Endothelial cell (in vitro differentiated cells): ENCODE results near the gene FAM20C. TPM values are rescaled to one million over a fixed set of nuclear protein-coding genes. Genes with fewer than 3 reads are reported as not detected.

Experiments
- DNase-seq: peaks from one replicate; pipeline ENCODE4 v3.0.0; 2021; ENCODE audit warnings: low spot score
- H3K27ac Mint-ChIP-seq: one replicate; pipeline ENCODE4 v1.8.0; 2021; ENCODE audit warnings: mixed read lengths, inconsistent platforms; ENCODE audit not compliant: unreplicated experiment
- H3K27me3 Mint-ChIP-seq: one replicate; pipeline ENCODE4 v1.8.0; 2021; ENCODE audit warnings: mild to moderate bottlenecking, moderate library complexity, mixed read lengths, inconsistent platforms; ENCODE audit not compliant: unreplicated experiment
- H3K36me3 Mint-ChIP-seq: one replicate; pipeline ENCODE4 v1.8.0; 2021; ENCODE audit warnings: mild to moderate bottlenecking, low read depth, mixed read lengths, inconsistent platforms; ENCODE audit not compliant: unreplicated experiment
- H3K4me1 Mint-ChIP-seq: one replicate; pipeline ENCODE4 v1.8.0; 2021; ENCODE audit warnings: mild to moderate bottlenecking, mixed read lengths, inconsistent platforms; ENCODE audit not compliant: unreplicated experiment
- H3K4me3 Mint-ChIP-seq: one replicate; pipeline ENCODE4 v1.8.0; 2021; ENCODE audit warnings: mild to moderate bottlenecking, mixed read lengths, inconsistent platforms; ENCODE audit not compliant: unreplicated experiment
- H3K9me3 Mint-ChIP-seq: one replicate; pipeline ENCODE4 v1.8.0; 2021; ENCODE audit warnings: mixed read lengths, inconsistent platforms; ENCODE audit not compliant: unreplicated experiment
- CTCF ChIP-seq: fragments of 200-600 bp; sonication (generic); IDR thresholded peaks from one replicate; pipeline ENCODE4 v1.5.0; 2021; ENCODE audit warnings: antibody characterized with exemption; ENCODE audit not compliant: unreplicated experiment
- total RNA-seq: library from RNA; stranded (reverse); fragmentation: NEBNext Ultra II Directional; extraction: Animal tissue kit (Norgen Biotek cat#: 25700); gene quantifications from one replicate; pipeline ENCODE4 v1.2.1, GENCODE V29; 2021; ENCODE audit not compliant: unreplicated experiment

The FAM20C gene
- total RNA-seq, 1 donor from 2014 or later: 3.1 TPM

GRCh38 chr7:228610-229009 is 36.2 kb downstream of the FAM20C start:
- H3K4me1 Mint-ChIP-seq: no peaks in the 10 kb centered on the region
- H3K27me3 Mint-ChIP-seq: peaks cover 3% of the 10 kb centered on the region
- DNase-seq: no peak
- no peak overlapping the region for H3K27ac Mint-ChIP-seq
- no peak overlapping the region for H3K4me3 Mint-ChIP-seq
- no peak for TF ChIP-seq CTCF
- H3K9me3 Mint-ChIP-seq: no peaks in the 10 kb centered on the region
- H3K36me3 Mint-ChIP-seq: no peaks in the 10 kb centered on the region

GRCh38 chr7:229184-229964 is 37.0 kb downstream of the FAM20C start:
- Mint-ChIP-seq H3K4me3 (no peak overlapping the region), H3K27ac (no peak overlapping the region), H3K9me3 (no peaks in the 10 kb centered on the region), H3K27me3 (peaks cover 4% of the 10 kb centered on the region), H3K4me1 (no peaks in the 10 kb centered on the region), H3K36me3 (no peaks in the 10 kb centered on the region)
- no peak for DNase-seq
- no peak for TF ChIP-seq CTCF

- Mint-ChIP-seq H3K36me3 (no peaks in the 10 kb centered on the region), H3K27ac (no peak overlapping the region), H3K4me1 (no peaks in the 10 kb centered on the region), H3K9me3 (no peaks in the 10 kb centered on the region), H3K27me3 (peaks cover 4% of the 10 kb centered on the region), H3K4me3 (no peak overlapping the region)
- no peak for DNase-seq
- no peak for TF ChIP-seq CTCF
Observed at GRCh38 chr7:230274-230673, 37.9 kb downstream of the FAM20C start.

- peak; percentile 27 for TF ChIP-seq CTCF
- no peak overlapping the region for H3K27ac Mint-ChIP-seq
- DNase-seq: peak; percentile 25
- no peaks in the 10 kb centered on the region for H3K4me1 Mint-ChIP-seq
- H3K4me3 Mint-ChIP-seq: no peak overlapping the region
- no peaks in the 10 kb centered on the region for H3K9me3 Mint-ChIP-seq
- H3K36me3 Mint-ChIP-seq: no peaks in the 10 kb centered on the region
- peaks cover 4% of the 10 kb centered on the region for H3K27me3 Mint-ChIP-seq
Observed at GRCh38 chr7:231030-231857, 38.9 kb downstream of the FAM20C start.

GRCh38 chr7:231858-232246 is 39.5 kb downstream of the FAM20C start:
- H3K27me3 Mint-ChIP-seq: peaks cover 3% of the 10 kb centered on the region
- H3K36me3 Mint-ChIP-seq: no peaks in the 10 kb centered on the region
- H3K9me3 Mint-ChIP-seq: no peaks in the 10 kb centered on the region
- no peaks in the 10 kb centered on the region for H3K4me1 Mint-ChIP-seq
- TF ChIP-seq CTCF: no peak
- DNase-seq: no peak
- H3K4me3 Mint-ChIP-seq: no peak overlapping the region
- H3K27ac Mint-ChIP-seq: no peak overlapping the region
